ENCODE measurements around the gene F11R.
"Not testable (repeated sequence)": the region's sequence is repeated elsewhere in the genome, so short reads cannot be mapped to it uniquely, and the experiment has no call there.

Gene F11R

DNA sequence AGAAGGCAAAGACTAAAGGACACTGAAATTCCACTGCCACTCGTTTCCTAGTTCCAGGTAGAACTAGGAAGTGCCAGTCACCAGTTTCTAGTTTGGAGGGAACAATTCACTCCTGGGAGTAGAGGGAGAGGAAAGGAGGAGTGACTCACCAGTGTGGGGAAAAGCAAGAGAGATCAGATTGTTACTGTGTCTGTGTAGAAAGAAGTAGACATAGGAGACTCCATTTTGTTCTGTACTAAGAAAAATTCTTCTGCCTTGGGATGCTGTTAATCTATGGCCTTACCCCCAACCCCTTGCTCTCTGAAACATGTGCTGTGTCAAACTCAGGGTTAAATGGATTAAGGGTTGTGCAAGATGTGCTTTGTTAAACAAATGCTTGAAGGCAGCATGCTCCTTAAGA is 4.3 kb downstream of the F11R start:
- in situ Hi-C loops (cut with HindIII; ENCODE audit: low sequenced_read_pairs), result not testable (repeated sequence)

DNA sequence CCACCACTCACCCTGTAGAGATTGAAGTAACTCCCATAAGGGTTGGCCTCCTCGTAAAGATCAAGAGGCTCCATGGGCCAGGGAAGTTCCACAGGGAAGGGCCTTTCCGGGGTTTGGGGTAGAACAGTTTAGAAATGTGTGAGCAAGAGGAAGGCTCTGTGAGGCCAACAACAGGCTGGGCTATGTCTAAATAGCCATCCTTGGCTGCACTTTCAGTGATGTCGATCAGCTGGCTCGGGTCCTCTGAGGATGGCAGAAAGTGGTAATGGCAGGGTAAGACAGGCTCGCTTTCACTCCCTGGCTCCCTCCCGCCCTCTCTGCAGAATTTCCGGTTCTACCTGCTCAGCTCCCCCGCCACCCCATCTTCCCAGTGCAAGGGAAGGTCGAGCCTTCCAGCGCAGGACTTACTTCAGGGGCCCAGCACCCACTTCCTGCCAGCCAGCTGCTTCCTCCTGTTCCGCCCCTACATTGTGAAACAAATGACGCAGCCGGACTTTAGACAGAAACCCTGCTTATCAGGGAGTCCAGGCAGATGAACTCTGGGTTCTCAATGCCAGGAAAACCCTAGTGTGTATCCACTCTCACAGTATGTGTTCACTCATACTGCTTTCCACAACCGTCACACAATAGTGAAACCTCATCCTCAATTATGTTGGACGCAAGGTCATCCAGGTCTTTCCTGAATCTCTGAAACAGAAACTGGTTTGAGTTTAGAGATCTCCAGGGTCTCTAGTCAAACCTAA is 7.3 kb downstream of the F11R start:
- in situ Hi-C loops (cut with HindIII; ENCODE audit: low sequenced_read_pairs), result no loop called here

DNA sequence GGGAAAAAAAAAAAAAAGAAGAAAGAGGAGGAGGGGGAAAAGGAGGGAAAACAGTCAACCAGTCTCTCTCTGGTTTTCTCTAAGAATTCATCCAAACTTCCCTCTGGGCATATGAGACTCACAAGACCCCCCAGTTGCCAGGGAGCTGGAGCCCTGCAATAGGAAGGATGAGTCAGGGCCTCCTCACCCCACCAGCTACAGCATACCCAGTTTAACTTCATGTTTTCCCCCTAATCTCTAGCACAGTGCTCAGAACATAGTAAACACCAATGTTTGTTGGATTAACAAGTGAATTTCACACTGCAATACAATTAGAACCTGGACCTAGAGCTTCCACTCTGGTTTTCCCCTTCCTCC is 7.8 kb downstream of the F11R start:
- in situ Hi-C loops (cut with HindIII; ENCODE audit: low sequenced_read_pairs), result no loop called here

DNA sequence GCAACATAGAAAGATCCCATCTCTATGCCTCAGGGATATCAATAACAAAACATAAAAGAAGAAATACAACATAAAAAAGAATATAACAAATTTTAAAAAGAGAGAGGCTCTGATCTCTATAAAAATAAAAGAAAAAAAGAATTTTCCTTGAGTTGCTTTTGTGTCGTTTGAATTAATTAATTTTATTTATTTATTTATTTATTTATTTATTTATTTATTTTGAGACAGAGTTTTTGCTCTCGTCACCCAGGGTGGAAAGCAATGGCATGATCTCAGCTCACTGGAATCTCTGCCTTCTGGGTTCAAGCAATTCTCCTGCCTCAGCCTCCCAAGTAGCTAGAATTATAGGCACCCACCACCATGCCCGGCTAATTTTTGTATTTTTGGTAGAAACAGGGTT is 8.5 kb downstream of the F11R start:
- in situ Hi-C loops (cut with HindIII; ENCODE audit: low sequenced_read_pairs), result no loop called here

DNA sequence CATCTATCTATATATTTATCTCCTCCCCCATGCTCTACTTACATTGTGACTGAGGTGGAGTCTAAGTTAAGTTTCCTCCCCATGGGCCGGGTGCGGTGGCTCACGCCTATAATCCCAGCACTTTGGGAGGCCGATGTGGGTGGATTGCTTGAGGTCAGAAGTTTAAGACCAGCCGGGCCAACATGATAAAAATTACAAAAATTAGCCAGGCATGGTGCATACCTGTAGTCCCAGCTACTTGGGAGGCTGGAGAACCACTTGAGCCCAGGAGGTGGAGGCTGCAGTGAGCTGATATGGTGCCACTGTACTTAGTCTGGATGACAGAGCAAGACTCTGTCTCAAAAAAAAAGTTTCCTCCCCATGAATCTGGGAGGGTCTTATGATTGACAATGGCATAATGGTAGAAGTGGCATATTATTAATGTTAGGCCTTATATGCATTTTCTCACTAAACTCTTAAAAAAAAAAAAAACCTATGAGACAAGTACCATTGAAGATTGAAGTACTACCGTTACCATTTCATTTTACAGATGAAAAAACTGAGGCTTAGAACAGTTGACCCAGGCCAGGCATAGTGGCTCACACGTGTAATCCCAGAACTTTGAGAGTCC is 11.2 kb downstream of the F11R start:
- in situ Hi-C loops (cut with HindIII; ENCODE audit: low sequenced_read_pairs), result no loop called here

DNA sequence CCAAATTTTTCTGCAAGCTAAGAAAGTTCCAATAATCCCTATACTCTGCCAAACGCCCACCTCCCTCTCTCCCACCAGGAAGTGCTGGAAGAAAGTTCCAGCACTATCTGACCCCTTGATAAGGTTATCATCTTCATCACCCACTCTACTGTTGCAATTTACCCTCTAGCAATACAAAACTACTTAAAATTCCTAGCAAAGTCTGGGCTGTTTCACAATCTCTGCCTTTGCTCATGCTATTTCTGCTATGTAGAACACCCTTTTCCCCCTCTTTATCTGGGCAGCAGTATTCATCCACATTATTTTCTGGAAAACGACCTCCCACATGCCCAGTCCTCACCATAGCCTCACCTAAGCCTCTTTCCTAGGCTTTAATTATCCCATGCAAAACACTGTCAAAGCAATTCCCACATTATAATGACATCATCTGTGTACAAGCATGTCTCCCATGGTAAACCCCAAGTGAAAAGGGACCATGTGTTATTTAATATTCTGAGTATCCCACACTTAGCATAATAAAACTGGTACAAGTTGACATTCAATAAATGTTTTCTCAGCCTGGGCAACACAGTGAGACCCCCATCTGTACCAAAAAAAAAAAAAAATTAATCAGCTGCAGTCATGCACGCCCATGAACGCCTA is 12.0 kb downstream of the F11R start:
- in situ Hi-C loops (cut with HindIII; ENCODE audit: low sequenced_read_pairs), result no loop called here

DNA sequence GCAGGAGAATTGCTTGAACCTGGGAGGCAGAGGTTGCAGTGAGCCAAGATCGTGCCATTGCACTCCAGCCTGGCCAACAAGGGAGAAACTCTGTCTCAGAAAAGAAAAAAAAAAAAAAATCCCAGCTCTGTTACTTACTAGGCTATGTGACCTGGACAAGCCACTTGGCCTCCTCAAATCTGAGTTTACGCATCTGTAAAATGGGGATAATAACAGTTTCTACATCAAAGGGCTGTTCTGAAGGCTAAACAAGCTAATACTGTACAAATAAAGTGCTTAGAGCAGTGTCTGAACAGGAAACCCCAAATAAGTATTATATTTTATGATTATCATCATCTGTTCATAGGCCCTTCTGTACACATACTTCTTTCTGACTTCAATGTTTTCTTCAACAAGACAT is 13.6 kb downstream of the F11R start:
- in situ Hi-C loops (cut with HindIII; ENCODE audit: low sequenced_read_pairs), result no loop called here

DNA sequence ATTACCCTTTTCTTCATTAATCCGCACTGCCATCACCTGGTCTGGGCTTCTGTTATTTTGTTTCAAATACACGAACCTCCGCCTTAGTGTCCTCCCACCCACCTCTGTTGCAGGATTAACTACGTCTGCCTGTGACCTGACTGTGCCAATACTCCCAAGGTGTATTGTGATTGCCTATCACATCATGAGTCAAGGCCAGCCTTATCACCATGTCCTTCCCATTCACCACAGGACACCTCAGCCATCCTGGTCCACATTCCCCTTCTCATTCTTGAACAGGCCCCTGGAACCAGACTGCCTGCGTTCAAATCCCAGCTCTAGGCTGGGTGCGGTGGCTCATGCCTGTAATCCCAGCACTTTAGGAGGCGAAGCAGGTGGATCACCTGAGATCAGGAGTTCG is 14.4 kb downstream of the F11R start:
- in situ Hi-C loops (cut with HindIII; ENCODE audit: low sequenced_read_pairs), result no loop called here

DNA sequence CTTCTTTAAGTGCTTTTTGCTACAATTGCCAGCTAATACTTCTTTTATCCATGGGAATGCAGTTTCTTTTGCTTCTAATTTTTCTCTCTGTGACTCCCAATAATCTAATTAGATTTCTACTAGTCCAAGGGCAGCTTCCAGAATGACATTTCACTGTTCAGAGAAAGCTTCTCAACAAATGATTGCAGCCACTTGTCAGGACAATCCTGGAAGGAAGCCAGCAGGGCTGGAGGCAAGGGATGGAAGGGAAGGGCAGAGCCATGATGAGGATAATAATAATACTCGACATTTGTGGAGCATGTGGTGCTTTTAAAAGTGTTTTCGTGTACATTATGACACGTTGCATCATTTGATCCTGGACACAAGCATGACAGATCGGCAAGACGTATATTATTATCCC is 19.4 kb downstream of the F11R start:
- in situ Hi-C loops (cut with HindIII; ENCODE audit: low sequenced_read_pairs), result no loop called here

DNA sequence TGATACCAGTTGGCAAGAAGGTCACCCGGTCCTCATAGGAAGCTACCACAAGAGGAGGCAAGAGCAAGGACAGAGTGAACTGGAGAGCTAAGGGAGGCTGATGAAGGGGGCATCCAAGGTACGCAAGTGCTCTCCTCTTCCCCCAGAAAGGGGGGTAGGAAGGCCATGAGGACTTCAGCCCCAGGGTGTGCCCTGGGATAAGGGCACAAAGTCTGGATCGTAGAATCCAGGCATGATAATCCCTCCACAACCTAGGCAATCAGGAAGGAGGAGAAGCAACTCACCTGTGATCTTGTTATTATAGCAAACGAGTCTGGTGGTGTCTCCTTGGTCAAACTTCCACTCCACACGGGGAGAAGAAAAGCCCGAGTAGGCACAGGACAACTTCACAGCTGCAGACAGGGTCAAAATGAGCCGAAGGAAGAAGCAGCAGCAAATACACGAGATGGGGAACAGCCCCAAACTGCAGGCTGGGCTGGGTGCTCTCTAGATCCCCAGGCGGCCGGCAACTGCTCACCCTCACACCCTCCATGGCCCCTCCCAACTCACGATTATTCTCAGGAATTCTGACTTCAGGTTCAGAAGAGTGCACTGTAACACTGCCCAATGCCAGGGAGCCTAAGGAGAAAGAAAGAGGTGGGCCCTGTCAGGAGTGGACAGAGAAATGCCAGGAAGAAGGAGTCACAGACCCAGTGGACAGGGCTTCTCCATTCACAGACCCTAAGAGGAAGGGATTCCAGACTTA is 20.0 kb downstream of the F11R start:
- in situ Hi-C loops (cut with HindIII; ENCODE audit: low sequenced_read_pairs), result no loop called here

DNA sequence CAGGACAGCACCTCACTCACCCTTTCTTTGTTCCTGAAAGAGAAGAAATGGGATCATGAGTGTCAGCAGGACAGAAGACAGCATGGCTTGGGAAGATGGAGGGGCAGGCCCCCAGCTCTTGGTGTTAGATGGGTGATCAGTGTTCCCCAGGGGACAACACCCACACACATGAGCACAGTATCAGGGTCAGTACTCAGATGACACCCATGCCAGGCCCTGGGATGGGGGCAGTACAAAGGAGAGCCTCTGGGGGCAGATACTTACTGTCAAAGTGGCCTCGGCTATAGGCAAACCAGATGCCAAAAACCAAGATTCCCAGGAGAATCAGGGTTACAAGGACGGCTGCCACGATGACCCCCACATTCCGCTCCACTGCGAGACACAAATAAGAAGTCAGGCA is 21.6 kb downstream of the F11R start:
- in situ Hi-C loops (cut with HindIII; ENCODE audit: low sequenced_read_pairs), result no loop called here

DNA sequence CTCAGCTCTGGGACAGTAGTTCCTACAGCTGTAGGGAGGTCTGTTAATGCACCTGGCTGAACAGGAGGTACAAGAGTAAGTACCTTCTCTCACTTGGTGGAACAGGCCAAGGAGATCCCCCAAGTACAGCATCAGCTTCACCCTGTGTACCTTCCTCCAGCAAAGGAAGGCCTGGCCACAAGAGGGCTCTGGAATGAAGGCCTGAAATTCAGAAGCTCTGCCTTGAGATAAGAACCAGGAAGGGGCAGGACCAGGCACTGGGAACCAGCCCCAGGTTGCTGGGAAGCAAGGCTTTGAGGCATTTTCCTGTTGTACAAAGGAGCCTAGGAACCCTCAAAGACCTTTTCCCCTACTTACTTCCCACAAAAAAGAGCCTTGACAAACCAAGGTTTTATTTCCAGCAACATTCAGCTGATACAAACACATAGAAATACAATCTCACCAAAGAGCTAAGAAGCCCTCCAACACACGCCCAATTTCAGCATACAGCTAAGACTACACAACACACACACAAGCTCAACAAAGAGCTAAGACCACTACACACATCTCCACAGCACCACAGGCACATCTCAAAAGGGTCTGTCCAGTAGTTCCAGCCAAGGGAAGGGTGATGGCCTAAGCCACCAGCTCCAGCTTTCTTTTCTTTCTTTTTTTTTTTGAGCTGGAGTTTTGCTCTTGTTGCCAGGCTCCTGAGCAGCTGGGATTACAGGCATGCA is 23.5 kb downstream of the F11R start:
- in situ Hi-C loops (cut with HindIII; ENCODE audit: low sequenced_read_pairs), result no loop called here

DNA sequence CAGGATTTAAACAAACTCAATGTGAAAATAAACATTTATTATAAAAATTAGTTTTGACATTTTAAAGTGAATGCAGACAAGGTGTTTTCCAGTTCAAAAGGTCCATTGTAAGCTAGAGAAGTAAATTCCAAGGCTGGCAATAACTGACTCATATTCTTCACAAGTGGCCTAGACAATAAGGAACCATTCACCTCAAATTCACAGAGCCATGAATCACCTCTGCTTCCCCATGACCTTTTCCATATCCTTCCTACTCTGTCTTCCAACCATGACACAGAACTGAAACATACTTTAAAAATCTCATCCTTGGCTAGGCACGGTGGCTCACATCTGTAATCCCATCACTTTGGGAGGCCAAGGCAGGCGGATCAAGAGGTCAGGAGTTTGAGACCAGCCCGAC is 24.8 kb downstream of the F11R start:
- in situ Hi-C loops (cut with HindIII; ENCODE audit: low sequenced_read_pairs), result no loop called here

DNA sequence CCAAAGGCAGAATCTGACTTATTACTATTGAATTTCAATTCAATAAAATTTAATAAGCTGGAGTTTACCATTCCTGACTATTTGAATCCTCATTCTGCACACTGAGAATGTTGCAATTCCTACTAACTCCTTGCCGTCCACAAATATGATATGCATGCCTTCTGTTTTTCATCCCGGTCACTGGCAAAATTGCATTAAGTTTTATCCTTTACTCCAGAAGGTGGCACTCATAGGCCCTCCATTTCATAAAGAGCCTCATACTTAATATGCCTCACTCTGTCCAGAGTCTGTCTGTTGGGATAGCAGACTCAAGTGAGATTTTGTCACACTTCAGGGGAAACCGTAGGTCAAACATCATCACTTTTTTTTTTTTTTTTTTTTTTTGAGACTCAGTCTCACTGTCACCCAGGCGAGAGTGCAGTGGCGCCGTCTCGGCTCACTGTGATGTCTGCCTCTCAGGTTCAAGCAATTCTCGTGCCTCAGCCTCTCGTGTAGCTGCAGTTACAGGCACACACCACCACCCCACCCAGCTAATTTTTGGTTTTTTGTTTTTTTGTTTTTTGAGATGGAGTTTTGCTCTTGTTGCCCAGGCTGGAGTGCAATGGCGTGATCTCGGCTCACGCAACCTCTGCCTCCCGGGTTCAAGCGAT is 27.3 kb downstream of the F11R start:
- in situ Hi-C loops (cut with HindIII; ENCODE audit: low sequenced_read_pairs), result no loop called here

DNA sequence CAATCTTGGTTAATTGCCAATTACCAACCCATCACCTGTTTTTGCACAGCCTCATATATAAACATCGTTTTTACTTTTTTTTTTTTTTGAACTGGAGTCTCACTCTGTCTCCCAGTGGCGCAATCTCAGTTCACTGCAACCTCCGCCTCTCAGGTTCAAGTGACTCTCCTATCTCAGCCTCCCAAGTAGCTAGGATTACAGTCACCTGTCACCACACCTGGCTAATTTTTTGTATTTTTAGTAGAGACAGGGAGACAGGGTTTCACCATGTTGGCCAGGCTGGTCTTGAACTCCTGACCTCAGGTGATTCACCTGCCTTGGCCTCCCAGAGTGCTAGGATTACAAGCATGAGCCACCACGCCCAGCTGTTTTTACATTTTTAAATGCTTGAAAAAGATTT is 28.9 kb downstream of the F11R start:
- in situ Hi-C loops (cut with HindIII; ENCODE audit: low sequenced_read_pairs), result not testable (repeated sequence)

DNA sequence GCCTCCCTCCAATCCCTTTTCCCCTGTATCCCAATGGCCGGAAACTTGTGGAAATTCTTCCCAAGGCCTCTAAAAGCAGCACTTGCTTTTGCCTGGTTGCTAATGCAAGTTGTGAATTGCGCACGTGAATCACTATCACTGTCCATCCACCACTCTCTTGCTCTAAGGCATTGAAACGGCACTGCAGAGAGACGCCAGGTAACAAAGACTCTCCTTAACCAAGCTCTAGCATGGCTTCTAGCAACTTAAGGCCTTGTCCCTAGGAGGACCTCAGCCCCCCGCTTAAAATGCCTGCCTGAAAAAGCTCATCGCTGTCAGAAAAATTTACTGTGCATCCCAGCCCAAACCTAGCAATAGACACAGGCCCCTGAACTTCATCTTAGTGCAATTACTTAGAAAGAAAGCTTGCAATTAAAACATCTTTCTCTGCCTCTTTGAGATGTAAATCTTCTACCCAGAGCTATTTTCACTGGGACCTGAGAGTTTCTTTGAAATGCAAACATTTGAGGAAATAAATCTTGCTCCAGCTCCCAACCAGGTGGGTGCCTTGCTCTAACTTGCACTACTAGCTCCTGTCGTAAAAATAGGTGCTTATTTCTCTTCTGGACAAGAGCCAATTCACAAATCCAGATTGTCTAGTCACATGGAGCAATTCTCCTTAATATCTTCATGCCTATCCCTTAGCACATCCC is 33.4 kb downstream of the F11R start:
- in situ Hi-C loops (cut with HindIII; ENCODE audit: low sequenced_read_pairs), result no loop called here

DNA sequence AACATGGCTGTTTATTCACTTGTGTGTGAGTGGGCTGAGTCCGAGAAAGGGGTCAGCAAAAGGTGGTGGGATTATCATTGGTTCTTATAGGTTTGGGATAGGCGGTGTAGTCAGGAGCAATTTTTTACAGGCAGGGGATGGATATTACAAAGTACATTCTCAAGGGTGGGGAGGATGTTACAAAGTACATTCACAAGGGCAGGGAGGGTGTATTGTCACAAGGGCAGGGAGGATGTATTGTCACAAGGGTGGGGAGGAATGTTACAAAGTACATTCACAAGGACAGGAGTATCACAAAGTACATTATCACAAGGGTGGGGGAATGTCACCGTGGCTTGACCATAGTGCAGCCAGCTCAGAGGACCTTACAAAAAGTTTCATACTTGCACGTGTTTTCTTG is 35.2 kb downstream of the F11R start:
- in situ Hi-C loops (cut with HindIII; ENCODE audit: low sequenced_read_pairs), result no loop called here

DNA sequence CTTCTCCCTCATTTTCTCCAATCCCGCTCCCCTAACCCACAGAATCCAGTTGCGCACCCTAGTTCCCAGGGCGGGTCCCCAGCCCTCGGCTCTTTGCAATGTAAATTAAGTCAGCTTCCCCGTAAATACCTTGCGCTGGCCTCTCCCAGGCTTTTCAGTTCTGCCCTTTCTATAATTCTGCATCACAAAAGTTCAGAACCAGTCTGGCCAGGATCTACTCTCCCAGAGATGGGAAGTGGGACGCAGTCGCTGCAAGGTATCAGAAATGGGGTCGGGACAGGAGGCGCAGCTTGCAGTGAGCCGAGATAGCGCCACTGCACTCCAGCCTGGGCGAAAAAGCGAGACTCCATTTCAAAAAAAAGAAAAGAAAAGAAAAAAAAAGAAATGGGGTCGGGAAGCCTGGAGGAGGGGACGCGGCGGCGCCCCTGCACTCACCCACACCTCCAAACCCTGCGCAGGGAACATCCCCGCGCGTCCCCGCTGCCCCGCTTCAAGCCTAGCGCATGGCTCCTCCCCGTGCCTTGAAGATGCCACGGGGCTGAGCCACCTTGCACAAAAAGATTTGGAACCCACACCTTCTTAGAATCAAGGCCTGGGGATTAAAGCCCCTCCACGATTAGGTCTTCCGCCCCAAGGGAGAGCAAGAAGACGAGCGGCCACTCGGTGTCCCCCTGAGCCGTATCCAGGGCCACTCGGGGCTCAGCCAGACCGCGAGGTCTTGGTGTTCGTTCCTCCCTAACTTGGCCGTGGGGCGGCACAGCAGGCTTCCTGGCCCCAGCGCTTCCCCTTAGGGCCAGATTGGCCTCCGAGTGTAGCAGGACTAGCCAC is 39.2 kb downstream of the F11R start:
- in situ Hi-C loops (cut with HindIII; ENCODE audit: low sequenced_read_pairs), result no loop called here

DNA sequence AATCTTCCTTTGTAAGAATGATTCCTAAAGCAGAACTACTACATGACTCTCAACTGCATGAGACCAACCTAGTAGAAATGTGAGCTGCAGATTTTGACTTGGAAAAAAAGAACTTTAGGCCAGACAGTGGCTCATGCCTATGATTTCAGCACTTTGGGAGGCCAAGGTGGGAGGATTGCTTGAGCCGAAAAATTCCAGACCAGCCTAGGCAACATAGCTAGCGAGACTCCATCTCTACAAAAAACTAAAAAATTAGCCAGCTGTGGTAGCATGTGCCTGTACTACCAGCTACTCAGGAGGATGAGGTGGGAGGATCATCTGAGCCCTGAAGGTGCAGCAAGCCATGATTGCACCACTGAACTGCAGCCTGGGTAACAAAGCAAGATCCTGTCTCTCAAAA is 41.7 kb downstream of the F11R start:
- in situ Hi-C loops (cut with HindIII; ENCODE audit: low sequenced_read_pairs), result no loop called here

All from DLD1 (cell line).